Measurements from ENCODE around the gene TOM1L1.
"Not testable (repeated sequence)": the region's sequence is repeated elsewhere in the genome, so short reads cannot be mapped to it uniquely, and the experiment has no call there.

TOM1L1 gene

GRCh38 chr17:54900457-54901229 is at the start of gene TOM1L1:
Gene TOM1L1, plus strand, starts transcription at chr17:54900852. Its CDS starts 14 bp downstream, at chr17:54900866.
- ATAC-seq = peak; percentile 33 to 44

- no peak for ATAC-seq
These were observed 41.5 kb upstream of the TOM1L1 start for GRCh38 chr17:54859187-54859586.

GRCh38 chr17:54860617-54861470 is 39.8 kb upstream of the TOM1L1 start:
- ATAC-seq = no peak

GRCh38 chr17:54861471-54861983 is 39.1 kb upstream of the TOM1L1 start:
- no peak for ATAC-seq

- no peak for ATAC-seq
These were observed 37.5 kb upstream of the TOM1L1 start for GRCh38 chr17:54863176-54863575.

- ATAC-seq = no peak
These were observed 36.6 kb upstream of the TOM1L1 start for GRCh38 chr17:54864070-54864469.

GRCh38 chr17:54864636-54865356 is 35.9 kb upstream of the TOM1L1 start:
- ATAC-seq = no peak

- no peak for ATAC-seq
These were observed 33.0 kb upstream of the TOM1L1 start for GRCh38 chr17:54867634-54868033.

- ATAC-seq = no peak
These were observed 29.9 kb upstream of the TOM1L1 start for GRCh38 chr17:54870671-54871175.

- ATAC-seq = not testable (repeated sequence)
These were observed 24.7 kb upstream of the TOM1L1 start for GRCh38 chr17:54875906-54876305.

- no peak for ATAC-seq
These were observed 23.9 kb upstream of the TOM1L1 start for GRCh38 chr17:54876656-54877195.

- no peak for ATAC-seq
These were observed 19.2 kb upstream of the TOM1L1 start for GRCh38 chr17:54881255-54881972.

- no peak for ATAC-seq
These were observed 18.3 kb upstream of the TOM1L1 start for GRCh38 chr17:54882371-54882770.

- peak in 1 of 2 donors; percentile 69 for ATAC-seq
These were observed 17.7 kb upstream of the TOM1L1 start for GRCh38 chr17:54882950-54883349.

- ATAC-seq = no peak
These were observed 16.7 kb upstream of the TOM1L1 start for GRCh38 chr17:54883939-54884338.

GRCh38 chr17:54887787-54888186 is 12.9 kb upstream of the TOM1L1 start:
- no peak for ATAC-seq

GRCh38 chr17:54888254-54888653 is 12.4 kb upstream of the TOM1L1 start:
- no peak for ATAC-seq

GRCh38 chr17:54888981-54889380 is 11.7 kb upstream of the TOM1L1 start:
- ATAC-seq = no peak

GRCh38 chr17:54891176-54891821 is 9.4 kb upstream of the TOM1L1 start:
- ATAC-seq = no peak

- no peak for ATAC-seq
These were observed 8.3 kb upstream of the TOM1L1 start for GRCh38 chr17:54892360-54892759.

- no peak for ATAC-seq
These were observed 2.1 kb upstream of the TOM1L1 start for GRCh38 chr17:54898576-54898975.

Data from activated CD4-positive, CD25-positive, alpha-beta regulatory T cell treated with anti-CD3 and anti-CD28 coated beads, Interleukin-2, amount 50 U/mL, for 24 hours (primary cell).